Subcutaneous abdominal adipose tissue (tissue), 5 donors: ENCODE data around the gene MDP1.

Source experiments
- H3K27ac ChIP-seq: one replicate; pipeline ENCODE4 v1.7.0; 2013; ENCODE audit warnings: low read depth, mild to moderate bottlenecking, inconsistent platforms, low read length, moderate library complexity
- H3K27me3 ChIP-seq, 5 donors: one replicate each; pipeline ENCODE4 v1.7.0; 2013; ENCODE audit warnings: low read length in 5 of 5, inconsistent platforms in 1 of 5; ENCODE audit not compliant: control insufficient read depth in 5 of 5, insufficient read depth in 4 of 5
- H3K36me3 ChIP-seq, 5 donors: one replicate each; pipeline ENCODE4 v1.7.0; 2013; ENCODE audit warnings: low read length in 5 of 5; ENCODE audit not compliant: control insufficient read depth in 5 of 5, insufficient read depth in 5 of 5
- H3K4me1 ChIP-seq, 5 donors: one replicate each; pipeline ENCODE4 v1.7.0; 2013; ENCODE audit warnings: low read length in 5 of 5, mild to moderate bottlenecking in 3 of 5, moderate library complexity in 1 of 5; ENCODE audit not compliant: control insufficient read depth in 5 of 5, insufficient read depth in 5 of 5
- H3K4me3 ChIP-seq, 5 donors: one replicate each; pipeline ENCODE4 v1.7.0; 2013; ENCODE audit warnings: low read length in 5 of 5, low read depth in 1 of 5
- H3K9ac ChIP-seq, 5 donors: one replicate each; pipeline ENCODE4 v1.7.0; 2013; ENCODE audit warnings: low read length in 5 of 5, mild to moderate bottlenecking in 4 of 5, moderate library complexity in 3 of 5
- H3K9me3 ChIP-seq, 5 donors: one replicate each; pipeline ENCODE4 v1.7.0; 2013; ENCODE audit warnings: low read length in 5 of 5; ENCODE audit not compliant: control insufficient read depth in 5 of 5
- donor health status: healthy.
- donor health status: healthy.
- donor health status: healthy.
- donor health status: healthy.
- donor health status: healthy.

MDP1 gene

DNA sequence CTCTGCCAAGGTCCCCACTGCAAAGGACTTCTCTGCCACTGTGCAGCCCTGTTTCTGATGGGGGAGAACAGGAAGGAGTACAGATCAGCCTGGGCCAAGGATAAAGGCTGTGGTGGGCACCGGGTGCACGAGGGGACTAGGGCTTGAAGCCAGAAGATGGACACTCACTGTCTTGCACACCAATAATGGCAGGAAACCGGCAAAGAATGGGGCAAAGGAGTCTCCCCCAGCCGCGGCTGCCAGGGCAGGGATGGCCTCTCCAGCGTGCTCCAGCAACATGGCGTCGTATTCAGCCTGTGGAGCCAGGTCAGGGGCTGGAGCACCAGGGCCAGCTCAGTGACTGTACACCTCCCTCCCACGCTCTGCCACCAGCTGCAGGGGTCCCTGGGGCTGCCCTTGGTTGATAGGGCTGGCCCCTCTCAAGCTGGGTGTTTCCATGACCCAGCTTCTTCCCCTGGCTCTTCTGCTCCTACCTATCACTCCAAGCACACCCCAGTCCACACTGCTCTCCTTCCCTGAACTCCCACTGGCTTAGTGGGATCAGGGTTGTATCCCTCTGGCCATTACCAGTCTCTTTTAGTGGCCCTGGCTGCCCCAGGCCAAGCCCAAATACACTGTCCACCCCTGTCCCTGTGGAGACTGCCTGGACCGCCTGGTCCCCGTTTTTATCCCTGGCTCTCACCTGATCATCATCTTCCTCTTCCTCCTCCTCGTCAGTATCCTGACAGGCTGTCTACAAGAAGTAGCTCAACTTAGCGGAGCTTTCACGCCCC is 33.6 kb downstream of the MDP1 start:
- Histone ChIP-seq H3K36me3 (peaks cover 0 to 100% (median 93%) of the 10 kb centered on the region in 5 donors), H3K27me3 (no peaks in the 10 kb centered on the region), H3K27ac (no peak overlapping the region), H3K4me3 (no peak overlapping the region), H3K9me3 (no peaks in the 10 kb centered on the region), H3K4me1 (peaks cover 0 to under 1% (median under 1%) of the 10 kb centered on the region in 5 donors), H3K9ac (no peak overlapping the region)

GRCh38 chr14:24181371-24182077 is 34.3 kb downstream of the MDP1 start:
- Histone ChIP-seq H3K36me3 (peaks cover 0 to 100% (median 95%) of the 10 kb centered on the region in 5 donors), H3K27ac (no peak overlapping the region), H3K9me3 (no peaks in the 10 kb centered on the region), H3K4me3 (no peak overlapping the region), H3K27me3 (no peaks in the 10 kb centered on the region), H3K4me1 (no peaks in the 10 kb centered on the region), H3K9ac (no peak overlapping the region)

DNA sequence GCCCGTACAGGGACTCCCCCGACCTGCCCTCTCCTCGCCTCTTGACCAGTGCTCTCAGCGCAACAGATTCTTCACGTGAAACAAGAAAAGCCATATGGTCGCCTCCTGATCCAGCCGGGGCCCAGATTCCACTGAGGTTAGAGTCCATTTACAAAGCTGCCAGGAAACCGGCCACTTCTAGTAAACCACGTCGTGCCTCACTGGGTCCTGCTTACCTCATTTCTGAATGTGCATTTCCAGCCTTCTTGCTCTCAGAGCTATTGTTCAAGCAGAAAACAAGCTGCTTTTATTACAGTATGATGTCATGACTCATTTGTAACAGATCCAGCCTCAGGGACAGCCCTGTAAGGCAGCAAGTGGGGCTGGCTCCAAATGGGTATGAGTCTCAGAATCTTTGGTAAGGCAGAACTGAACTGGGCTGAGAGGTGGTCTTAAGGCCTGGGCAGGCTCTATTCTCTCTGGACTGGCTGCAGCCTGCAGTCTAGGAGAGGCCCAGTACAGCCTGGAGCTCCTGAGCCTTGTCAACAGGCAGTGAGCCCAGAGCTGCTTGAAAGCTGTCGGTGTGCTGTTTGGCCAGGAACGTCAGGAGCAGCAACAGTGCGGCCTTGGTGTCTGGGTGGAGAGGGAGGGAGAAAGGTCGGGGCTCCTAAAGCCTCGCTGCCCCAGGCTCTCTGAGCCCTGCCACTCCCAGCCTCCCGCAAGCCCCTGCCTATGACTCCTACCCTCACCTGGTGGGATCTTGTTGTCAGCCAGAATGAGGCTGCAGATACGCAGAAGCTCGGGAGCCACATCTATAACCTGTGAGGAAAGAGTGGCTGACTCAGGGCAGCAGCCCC is 35.7 kb downstream of the MDP1 start:
- peak overlapping the region in 1 of 5 donors; percentile 37 for H3K9ac ChIP-seq
- H3K4me1 ChIP-seq = no peaks in the 10 kb centered on the region
- peak overlapping the region; percentile 10 for H3K27ac ChIP-seq
- H3K4me3 ChIP-seq = no peak overlapping the region
- peaks cover 0 to 95% (median 87%) of the 10 kb centered on the region in 5 donors for H3K36me3 ChIP-seq
- no peaks in the 10 kb centered on the region for H3K9me3 ChIP-seq
- H3K27me3 ChIP-seq = no peaks in the 10 kb centered on the region

- H3K27me3 ChIP-seq = no peaks in the 10 kb centered on the region
- H3K9ac ChIP-seq = peak overlapping the region in 1 of 5 donors; percentile 37
- no peaks in the 10 kb centered on the region for H3K4me1 ChIP-seq
- no peak overlapping the region for H3K4me3 ChIP-seq
- H3K36me3 ChIP-seq = peaks cover 0 to 94% (median 81%) of the 10 kb centered on the region in 5 donors
- no peaks in the 10 kb centered on the region for H3K9me3 ChIP-seq
- H3K27ac ChIP-seq = peak overlapping the region; percentile 10
Measured at GRCh38 chr14:24179294-24179960, 36.4 kb downstream of the MDP1 start.

DNA sequence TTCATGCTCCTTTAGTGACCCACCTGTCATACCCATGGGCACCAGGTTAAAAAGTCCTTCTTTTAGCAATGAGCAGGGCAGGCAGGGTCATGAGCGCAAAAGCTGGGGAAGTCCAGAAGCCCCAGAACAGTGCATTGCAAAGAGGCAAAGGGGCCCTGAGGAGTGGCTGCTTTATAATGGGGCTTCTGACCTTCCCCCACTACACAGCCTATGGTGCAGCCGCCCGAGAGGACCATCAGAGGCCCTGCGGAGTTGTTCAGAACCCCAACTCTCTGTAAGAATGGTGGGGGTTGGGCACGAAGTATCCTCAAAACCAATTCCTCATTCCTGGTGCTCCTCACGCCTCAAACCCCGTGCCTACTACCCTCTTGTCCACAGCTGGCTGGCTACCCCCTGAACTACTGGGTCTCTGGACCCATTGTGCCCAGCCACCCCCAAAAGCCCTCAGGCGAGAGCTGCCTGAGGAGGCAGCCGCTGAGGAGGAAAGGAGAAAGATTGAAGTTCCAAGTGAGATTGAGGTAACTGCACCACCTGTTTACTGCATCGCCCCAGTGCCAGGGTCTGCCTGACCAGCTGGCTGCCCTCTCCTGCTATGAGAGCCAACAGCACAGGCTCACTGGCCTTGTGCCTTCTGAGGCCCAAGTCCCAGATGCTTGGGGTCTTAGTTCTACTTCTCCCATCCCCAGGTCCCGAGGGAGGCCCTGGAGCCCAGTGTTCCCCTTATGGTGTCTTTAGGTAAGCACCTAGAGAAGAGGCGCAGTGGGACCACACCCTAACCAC is 37.3 kb downstream of the MDP1 start:
- no peak overlapping the region for H3K4me3 ChIP-seq
- no peaks in the 10 kb centered on the region for H3K27me3 ChIP-seq
- no peaks in the 10 kb centered on the region for H3K9me3 ChIP-seq
- no peak overlapping the region for H3K9ac ChIP-seq
- H3K4me1 ChIP-seq = no peaks in the 10 kb centered on the region
- peaks cover 0 to 89% (median 73%) of the 10 kb centered on the region in 5 donors for H3K36me3 ChIP-seq
- no peak overlapping the region for H3K27ac ChIP-seq

DNA sequence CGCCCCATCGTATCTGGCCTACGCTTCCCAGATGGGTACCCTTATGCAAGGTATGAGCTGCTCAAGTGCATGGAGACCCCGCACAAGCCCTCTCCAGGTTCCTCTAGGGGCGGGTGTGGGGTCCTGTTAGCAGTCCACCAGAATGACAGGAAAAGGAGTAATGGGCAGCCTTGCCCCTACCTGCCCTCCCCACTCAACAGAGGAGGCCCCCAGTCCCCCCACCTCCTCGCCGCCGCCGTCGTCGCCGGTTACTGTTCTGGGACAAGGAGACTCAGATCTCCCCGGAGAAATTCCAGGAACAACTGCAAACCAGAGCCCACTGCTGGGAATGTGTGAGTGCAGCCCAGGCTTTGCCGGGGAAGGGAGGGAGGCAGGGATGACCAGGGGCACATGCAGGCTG is 38.0 kb downstream of the MDP1 start:
- no peaks in the 10 kb centered on the region for H3K9me3 ChIP-seq
- H3K4me3 ChIP-seq = no peak overlapping the region
- no peak overlapping the region for H3K9ac ChIP-seq

DNA sequence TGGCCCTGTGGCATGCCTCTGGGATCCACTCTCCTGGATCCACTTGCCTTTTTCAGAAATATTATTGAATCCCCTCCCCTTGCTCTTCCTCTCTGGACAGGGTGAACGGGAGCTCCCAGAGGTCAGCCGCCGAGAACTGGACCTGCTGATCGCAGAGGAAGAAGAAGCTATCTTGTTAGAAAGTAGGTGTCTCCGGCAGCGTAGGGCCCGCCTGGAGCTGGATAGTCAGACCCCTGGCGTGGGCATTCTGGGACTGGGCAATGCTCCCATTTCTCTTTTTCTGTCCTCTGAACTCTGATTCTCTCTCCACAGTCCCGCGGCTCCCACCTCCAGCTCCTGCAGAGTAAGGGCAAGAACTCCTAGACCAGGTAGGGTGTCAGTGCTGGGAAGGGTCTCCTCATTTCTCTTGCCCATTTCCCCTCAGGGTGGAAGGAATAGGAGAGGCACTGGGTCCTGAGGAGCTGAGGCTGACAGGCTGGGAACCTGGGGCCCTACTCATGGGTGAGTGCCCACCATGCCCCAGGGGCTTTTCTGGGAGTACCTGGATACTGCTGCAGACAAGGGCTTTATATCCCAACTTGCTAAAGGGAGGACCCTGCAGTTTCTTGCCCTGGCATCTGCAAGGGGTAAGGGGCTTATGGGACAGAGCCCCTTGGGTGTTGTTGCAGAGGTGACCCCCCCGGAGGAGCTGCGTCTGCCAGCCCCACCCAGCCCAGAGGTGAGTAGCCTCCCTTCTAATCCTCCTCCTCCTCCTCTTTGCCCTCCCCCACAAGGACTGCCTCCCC is 38.6 kb downstream of the MDP1 start:
- no peak overlapping the region for H3K4me3 ChIP-seq
- no peaks in the 10 kb centered on the region for H3K9me3 ChIP-seq
- H3K36me3 ChIP-seq = peaks cover 0 to 89% (median 70%) of the 10 kb centered on the region in 5 donors
- no peaks in the 10 kb centered on the region for H3K27me3 ChIP-seq
- H3K4me1 ChIP-seq = peaks cover 0 to under 1% (median 0%) of the 10 kb centered on the region in 5 donors
- no peak overlapping the region for H3K27ac ChIP-seq
- no peak overlapping the region for H3K9ac ChIP-seq

More for the DNA sequence above, 38.0 kb downstream of the MDP1 start:
- peaks cover 0 to 89% (median 73%) of the 10 kb centered on the region in 5 donors for H3K36me3 ChIP-seq
- H3K27ac ChIP-seq = no peak overlapping the region
- H3K27me3 ChIP-seq = no peaks in the 10 kb centered on the region
- H3K4me1 ChIP-seq = no peaks in the 10 kb centered on the region

GRCh38 chr14:24176599-24176998 is 39.3 kb downstream of the MDP1 start:
- Histone ChIP-seq H3K4me1 (peaks cover 0 to 7% (median 5%) of the 10 kb centered on the region in 5 donors), H3K27ac (no peak overlapping the region), H3K36me3 (peaks cover 0 to 83% (median 64%) of the 10 kb centered on the region in 5 donors), H3K27me3 (no peaks in the 10 kb centered on the region), H3K4me3 (no peak overlapping the region), H3K9ac (no peak overlapping the region), H3K9me3 (no peaks in the 10 kb centered on the region)
